ENCODE measurements around the gene CDH3. TPM values are rescaled to one million over a fixed set of nuclear protein-coding genes. Genes with fewer than 3 reads are reported as not detected.

The CDH3 gene
- total and polyA plus RNA-seq, 2 donors (not counting 1 experiment from before 2014, with no cell fraction given): 0.17 to 0.24 TPM

- H3K27ac Mint-ChIP-seq: no peak overlapping the region
- CTCF ChIA-PET: no interaction called here
- H3K36me3 ChIP-seq (replicated peaks in 1 of 2; ENCODE audit: control extremely low read depth in 1 of 2, control insufficient read depth in 1 of 2, extremely low read depth in 1 of 2, insufficient read depth in 2 of 2, low read length in 1 of 2): no peaks in the 10 kb centered on the region
- H3K9ac ChIP-seq (ENCODE audit: low read length): no peak overlapping the region
- H2AFZ ChIP-seq (ENCODE audit: insufficient read depth, low read depth, low read length, poor library complexity, severe bottlenecking): no peak overlapping the region
- no peak overlapping the region for H3K4me3 Mint-ChIP-seq
- TF ChIP-seq EZH2 (IDR thresholded peaks at IDR 0.05; ENCODE audit: borderline replicate concordance, insufficient read depth, low read depth, low read length, poor library complexity, severe bottlenecking): no peak
- TF ChIP-seq, protein P1, sequence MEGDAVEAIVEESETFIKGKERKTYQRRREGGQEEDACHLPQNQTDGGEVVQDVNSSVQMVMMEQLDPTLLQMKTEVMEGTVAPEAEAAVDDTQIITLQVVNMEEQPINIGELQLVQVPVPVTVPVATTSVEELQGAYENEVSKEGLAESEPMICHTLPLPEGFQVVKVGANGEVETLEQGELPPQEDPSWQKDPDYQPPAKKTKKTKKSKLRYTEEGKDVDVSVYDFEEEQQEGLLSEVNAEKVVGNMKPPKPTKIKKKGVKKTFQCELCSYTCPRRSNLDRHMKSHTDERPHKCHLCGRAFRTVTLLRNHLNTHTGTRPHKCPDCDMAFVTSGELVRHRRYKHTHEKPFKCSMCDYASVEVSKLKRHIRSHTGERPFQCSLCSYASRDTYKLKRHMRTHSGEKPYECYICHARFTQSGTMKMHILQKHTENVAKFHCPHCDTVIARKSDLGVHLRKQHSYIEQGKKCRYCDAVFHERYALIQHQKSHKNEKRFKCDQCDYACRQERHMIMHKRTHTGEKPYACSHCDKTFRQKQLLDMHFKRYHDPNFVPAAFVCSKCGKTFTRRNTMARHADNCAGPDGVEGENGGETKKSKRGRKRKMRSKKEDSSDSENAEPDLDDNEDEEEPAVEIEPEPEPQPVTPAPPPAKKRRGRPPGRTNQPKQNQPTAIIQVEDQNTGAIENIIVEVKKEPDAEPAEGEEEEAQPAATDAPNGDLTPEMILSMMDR (IDR thresholded peaks at IDR 0.05): no peak
- ATAC-seq (ENCODE audit: low read depth): no peak
- H3K9me3 Mint-ChIP-seq (ENCODE audit: insufficient read depth): no peaks in the 10 kb centered on the region
- H3K27me3 Mint-ChIP-seq: peaks cover 7% of the 10 kb centered on the region
- POLR2A ChIA-PET: no interaction called here
- H3K27me3 ChIP-seq (replicated peaks in 1 of 4; ENCODE audit: control extremely low read depth in 1 of 4, control insufficient read depth in 3 of 4, insufficient read depth in 4 of 4, low read length in 3 of 4): no peaks in the 10 kb centered on the region
- intact Hi-C loops (cut with micrococcal nuclease): no loop called here
- H3K27ac ChIP-seq (ENCODE audit: low read length in 2 of 2): no peak overlapping the region
- no peaks in the 10 kb centered on the region for H3K4me1 ChIP-seq (ENCODE audit: control insufficient read depth in 2 of 2, insufficient read depth in 2 of 2, low read length in 2 of 2)
- WGBS (ENCODE audit: insufficient coverage): 85% methylated on average over 6 of the region's 6 CpGs
- H3K79me2 ChIP-seq (ENCODE audit: control insufficient read depth, insufficient read depth, low read length): no peaks in the 10 kb centered on the region
- H3K9me3 ChIP-seq (ENCODE audit: control extremely low read depth in 1 of 3, control insufficient read depth in 2 of 3, insufficient read depth in 1 of 3, low read length in 2 of 3): no peaks in the 10 kb centered on the region
- H3K4me1 Mint-ChIP-seq: peaks cover 3% of the 10 kb centered on the region
- no peak for DNase-seq
- no peak overlapping the region for H3K4me2 ChIP-seq (replicated peaks; ENCODE audit: low read depth, low read length, poor library complexity, severe bottlenecking)
- H4K20me1 ChIP-seq (ENCODE audit: control insufficient read depth, insufficient read depth, low read length, poor library complexity, severe bottlenecking): no peaks in the 10 kb centered on the region
- H3K4me3 ChIP-seq (ENCODE audit: control extremely low read depth in 1 of 5, extremely low read depth in 1 of 5, insufficient read depth in 1 of 5, low read depth in 2 of 5, low read length in 4 of 5): no peak overlapping the region
Observed at GRCh38 chr16:68700120-68700519, 55.0 kb downstream of the CDH3 start.

- no peak for TF ChIP-seq EZH2 (IDR thresholded peaks at IDR 0.05; ENCODE audit: borderline replicate concordance, insufficient read depth, low read depth, low read length, poor library complexity, severe bottlenecking)
- TF ChIP-seq, protein P1 (IDR thresholded peaks at IDR 0.05): no peak
- ChIA-PET POLR2A (no interaction called here), CTCF (interaction anchor here (1.2 to 1.4 kb wide), 2 partner anchors 99 to 103 kb away, joined by 4 read pairs; no protein-coding TSS in a partner anchor)
- intact Hi-C loops (cut with micrococcal nuclease): no loop called here
- no peak overlapping the region for H2AFZ ChIP-seq (ENCODE audit: insufficient read depth, low read depth, low read length, poor library complexity, severe bottlenecking)
- H3K9ac ChIP-seq (ENCODE audit: low read length): no peak overlapping the region
- H4K20me1 ChIP-seq (ENCODE audit: control insufficient read depth, insufficient read depth, low read length, poor library complexity, severe bottlenecking): no peaks in the 10 kb centered on the region
- peaks cover 3% of the 10 kb centered on the region for H3K4me1 Mint-ChIP-seq
- no peak overlapping the region for H3K4me3 ChIP-seq (ENCODE audit: control extremely low read depth in 1 of 5, extremely low read depth in 1 of 5, insufficient read depth in 1 of 5, low read depth in 2 of 5, low read length in 4 of 5)
- peaks cover 7% of the 10 kb centered on the region for H3K27me3 Mint-ChIP-seq
- no peak overlapping the region for H3K4me3 Mint-ChIP-seq
- H3K9me3 Mint-ChIP-seq (ENCODE audit: insufficient read depth): no peaks in the 10 kb centered on the region
- H3K27me3 ChIP-seq (replicated peaks in 1 of 4; ENCODE audit: control extremely low read depth in 1 of 4, control insufficient read depth in 3 of 4, insufficient read depth in 4 of 4, low read length in 3 of 4): no peaks in the 10 kb centered on the region
- no peaks in the 10 kb centered on the region for H3K36me3 ChIP-seq (replicated peaks in 1 of 2; ENCODE audit: control extremely low read depth in 1 of 2, control insufficient read depth in 1 of 2, extremely low read depth in 1 of 2, insufficient read depth in 2 of 2, low read length in 1 of 2)
- no peak for ATAC-seq (ENCODE audit: low read depth)
- no peak overlapping the region for H3K27ac ChIP-seq (ENCODE audit: low read length in 2 of 2)
- 90% methylated on average over 2 of the region's 5 CpGs for WGBS (ENCODE audit: insufficient coverage)
- H3K9me3 ChIP-seq (ENCODE audit: control extremely low read depth in 1 of 3, control insufficient read depth in 2 of 3, insufficient read depth in 1 of 3, low read length in 2 of 3): no peaks in the 10 kb centered on the region
- H3K4me2 ChIP-seq (replicated peaks; ENCODE audit: low read depth, low read length, poor library complexity, severe bottlenecking): no peak overlapping the region
- no peaks in the 10 kb centered on the region for H3K79me2 ChIP-seq (ENCODE audit: control insufficient read depth, insufficient read depth, low read length)
- no peak for DNase-seq
- H3K4me1 ChIP-seq (ENCODE audit: control insufficient read depth in 2 of 2, insufficient read depth in 2 of 2, low read length in 2 of 2): no peaks in the 10 kb centered on the region
- no peak overlapping the region for H3K27ac Mint-ChIP-seq
Observed at GRCh38 chr16:68700831-68701230, 55.7 kb downstream of the CDH3 start.
